ENCODE data around the gene SERGEF. TPM values are rescaled to one million over a fixed set of nuclear protein-coding genes. Genes with fewer than 3 reads are reported as not detected.

SERGEF gene
- total RNA-seq, 4 donors from 2014 or later: 32.0 to 50.2 (median 37.6) TPM

GRCh38 chr11:17777086-17777737 lies 235.6 kb downstream of the SERGEF start:
- 88% methylated on average over 16 of the region's 16 CpGs for WGBS
- TF ChIP-seq POLR2A (IDR thresholded peaks at IDR 0.05; ENCODE audit: low read depth) (no peak), CTCF (IDR thresholded peaks at IDR 0.05) (no peak), POLR2AphosphoS5 (IDR thresholded peaks at IDR 0.05) (no peak), EP300 (IDR thresholded peaks at IDR 0.05) (no peak)
- no peaks in the 10 kb centered on the region for H3K36me3 ChIP-seq
- intact Hi-C loops (cut with DNase I): no loop called here
- H3K4me3 ChIP-seq: no peak overlapping the region
- no peaks in the 10 kb centered on the region for H3K9me3 ChIP-seq
- no peaks in the 10 kb centered on the region for H3K4me1 ChIP-seq
- H3K27ac ChIP-seq (replicated peaks in 1 of 4): no peak overlapping the region
- H3K27me3 ChIP-seq: no peaks in the 10 kb centered on the region
- no peak for DNase-seq (ENCODE audit: extremely low spot score)

GRCh38 chr11:17776212-17776875 lies 236.5 kb downstream of the SERGEF start:
- H3K4me1 ChIP-seq: no peaks in the 10 kb centered on the region

GRCh38 chr11:17775507-17776211 lies 237.2 kb downstream of the SERGEF start:
- Histone ChIP-seq H3K36me3 (no peaks in the 10 kb centered on the region), H3K9me3 (no peaks in the 10 kb centered on the region), H3K4me1 (no peaks in the 10 kb centered on the region), H3K27ac (replicated peaks in 1 of 4) (no peak overlapping the region), H3K27me3 (no peaks in the 10 kb centered on the region), H3K4me3 (no peak overlapping the region)
- intact Hi-C loops (cut with DNase I): no loop called here
- WGBS: 94% methylated on average over 9 of the region's 18 CpGs
- DNase-seq (ENCODE audit: extremely low spot score): no peak
- TF ChIP-seq CTCF (IDR thresholded peaks at IDR 0.05) (no peak), POLR2AphosphoS5 (IDR thresholded peaks at IDR 0.05) (no peak), POLR2A (IDR thresholded peaks at IDR 0.05; ENCODE audit: low read depth) (no peak), EP300 (IDR thresholded peaks at IDR 0.05) (no peak)

More at GRCh38 chr11:17776212-17776875, 236.5 kb downstream of the SERGEF start:
- Histone ChIP-seq H3K4me3 (no peak overlapping the region), H3K27me3 (no peaks in the 10 kb centered on the region), H3K9me3 (no peaks in the 10 kb centered on the region), H3K36me3 (no peaks in the 10 kb centered on the region), H3K27ac (replicated peaks in 1 of 4) (no peak overlapping the region)
- 88% methylated on average over 15 of the region's 15 CpGs for WGBS
- intact Hi-C loops (cut with DNase I): no loop called here
- DNase-seq (ENCODE audit: extremely low spot score): no peak
- no peak for TF ChIP-seq CTCF (IDR thresholded peaks at IDR 0.05)
- TF ChIP-seq POLR2A (IDR thresholded peaks at IDR 0.05; ENCODE audit: low read depth): no peak
- TF ChIP-seq EP300 (IDR thresholded peaks at IDR 0.05): no peak
- TF ChIP-seq POLR2AphosphoS5 (IDR thresholded peaks at IDR 0.05): no peak

GRCh38 chr11:17775035-17775348 lies 237.9 kb downstream of the SERGEF start:
- no peaks in the 10 kb centered on the region for H3K9me3 ChIP-seq
- no peak for DNase-seq (ENCODE audit: extremely low spot score)
- intact Hi-C loops (cut with DNase I): no loop called here
- no peaks in the 10 kb centered on the region for H3K27me3 ChIP-seq
- no peaks in the 10 kb centered on the region for H3K4me1 ChIP-seq
- no peaks in the 10 kb centered on the region for H3K36me3 ChIP-seq
- 80% methylated on average over 2 of the region's 3 CpGs for WGBS
- no peak overlapping the region for H3K27ac ChIP-seq (replicated peaks in 1 of 4)
- no peak overlapping the region for H3K4me3 ChIP-seq
- TF ChIP-seq CTCF (IDR thresholded peaks at IDR 0.05): no peak
- no peak for TF ChIP-seq EP300 (IDR thresholded peaks at IDR 0.05)
- no peak for TF ChIP-seq POLR2AphosphoS5 (IDR thresholded peaks at IDR 0.05)
- no peak for TF ChIP-seq POLR2A (IDR thresholded peaks at IDR 0.05; ENCODE audit: low read depth)

All from esophagus muscularis mucosa (tissue), 4 donors.